ENCODE measurements around the gene C2orf74.

- TF ChIP-seq ZBTB7A (IDR thresholded peaks at IDR 0.05; ENCODE audit: low read depth): no peak
- no peak for TF ChIP-seq CEBPB (IDR thresholded peaks at IDR 0.05)
- no peak for TF ChIP-seq YY1 (IDR thresholded peaks at IDR 0.05; ENCODE audit: low read depth)
- no peak for TF ChIP-seq CREB1 (IDR thresholded peaks at IDR 0.05; ENCODE audit: low read depth)
- no peak for TF ChIP-seq REST (IDR thresholded peaks at IDR 0.05; ENCODE audit: low read depth)
- no peak for TF ChIP-seq EP300 (IDR thresholded peaks at IDR 0.05; ENCODE audit: borderline replicate concordance)
Measured at GRCh38 chr2:61138859-61139258, 23.1 kb upstream of the C2orf74 start.

All from Ishikawa (cell line).